Mesendoderm (in vitro differentiated cells): ENCODE measurements around the gene MAP6.

Experiments used
- DNase-seq: peaks from one replicate; pipeline ENCODE4 v3.0.0; 2013
- H2AK5ac ChIP-seq: 2 replicates; pipeline ENCODE4 v1.6.1; 2013; ENCODE audit warnings: low read length, inconsistent platforms
- H2BK120ac ChIP-seq: 2 replicates; pipeline ENCODE4 v1.6.1; 2013; ENCODE audit warnings: low read depth, mild to moderate bottlenecking, low read length, moderate library complexity, mixed read lengths
- H2BK15ac ChIP-seq: replicated peaks from 2 replicates; pipeline ENCODE4 v1.6.1; 2013; ENCODE audit warnings: low read depth, mild to moderate bottlenecking, moderate library complexity
- H2BK5ac ChIP-seq: 2 replicates; pipeline ENCODE4 v1.6.1; 2013; ENCODE audit warnings: low read length, inconsistent platforms
- H3K18ac ChIP-seq: 2 replicates; pipeline ENCODE4 v1.6.1; 2013; ENCODE audit warnings: mild to moderate bottlenecking, low read length, mixed read lengths
- H3K23ac ChIP-seq: one replicate; pipeline ENCODE4 v1.6.1; 2013; ENCODE audit warnings: low read length
- H3K27ac ChIP-seq: 2 replicates; pipeline ENCODE4 v1.5.1; 2013; ENCODE audit warnings: low read depth, mild to moderate bottlenecking, inconsistent platforms, low read length, moderate library complexity
- H3K27me3 ChIP-seq: 2 replicates; pipeline ENCODE4 v1.6.1; 2013; ENCODE audit warnings: low read length, control low read depth, mild to moderate bottlenecking, inconsistent platforms; ENCODE audit not compliant: insufficient read depth, poor library complexity
- H3K36me3 ChIP-seq: 2 replicates; pipeline ENCODE4 v1.6.1; 2013; ENCODE audit warnings: low read length, inconsistent platforms; ENCODE audit not compliant: control insufficient read depth, insufficient read depth
- H3K4ac ChIP-seq: one replicate; pipeline ENCODE4 v1.6.1; 2013; ENCODE audit warnings: low read depth, mild to moderate bottlenecking, low read length, moderate library complexity
- H3K4me1 ChIP-seq: 2 replicates; pipeline ENCODE4 v1.6.1; 2013; ENCODE audit warnings: low read depth, low read length, inconsistent platforms; ENCODE audit not compliant: control insufficient read depth
- H3K4me2 ChIP-seq: 2 replicates; pipeline ENCODE4 v1.6.1; 2013; ENCODE audit warnings: low read length
- H3K4me3 ChIP-seq: 2 replicates; pipeline ENCODE4 v1.5.1; 2013; ENCODE audit warnings: mild to moderate bottlenecking, low read length
- H3K56ac ChIP-seq: one replicate; pipeline ENCODE4 v1.6.1; 2013; ENCODE audit warnings: low read length
- H3K79me1 ChIP-seq: 2 replicates; pipeline ENCODE4 v1.6.1; 2013; ENCODE audit warnings: low read length, inconsistent platforms
- H3K79me2 ChIP-seq: 2 replicates; pipeline ENCODE4 v1.6.1; 2013; ENCODE audit warnings: mild to moderate bottlenecking, low read length; ENCODE audit not compliant: control insufficient read depth, insufficient read depth
- H3K9ac ChIP-seq: 2 replicates; pipeline ENCODE4 v1.6.1; 2013; ENCODE audit warnings: low read length, inconsistent platforms
- H4K5ac ChIP-seq: one replicate; pipeline ENCODE4 v1.6.1; 2013; ENCODE audit warnings: low read length
- H4K8ac ChIP-seq: one replicate; pipeline ENCODE4 v1.6.1; 2013; ENCODE audit warnings: low read depth, mild to moderate bottlenecking, control low read depth, low read length, moderate library complexity
- WGBS: extraction: QIAGEN DNeasy Blood & Tissue Kit; methylation state at CpG from one replicate; pipeline ENCODE4 v1.1.7; 2013; ENCODE audit warnings: low lambda C conversion rate, missing lambda C conversion rate; ENCODE audit not compliant: insufficient coverage; ENCODE audit errors: extremely low coverage; 5-methylcytosine and 5-hydroxymethylcytosine counted together

MAP6 gene

GRCh38 chr11:75632962-75633361 lies 35.9 kb downstream of the MAP6 start:
- H4K8ac ChIP-seq: no peak overlapping the region
- no peaks in the 10 kb centered on the region for H3K79me2 ChIP-seq
- H4K5ac ChIP-seq: no peak overlapping the region
- H3K4me3 ChIP-seq: no peak overlapping the region
- no peaks in the 10 kb centered on the region for H3K27me3 ChIP-seq
- H3K27ac ChIP-seq: no peak overlapping the region
- DNase-seq: no peak
- no peak overlapping the region for H2BK5ac ChIP-seq
- no peaks in the 10 kb centered on the region for H3K79me1 ChIP-seq
- H2AK5ac ChIP-seq: no peak overlapping the region
- no peak overlapping the region for H2BK120ac ChIP-seq
- H3K23ac ChIP-seq: no peak overlapping the region
- no peak overlapping the region for H3K9ac ChIP-seq
- no peak overlapping the region for H3K56ac ChIP-seq
- no peak overlapping the region for H2BK15ac ChIP-seq
- no peak overlapping the region for H3K18ac ChIP-seq
- H3K4me2 ChIP-seq: no peak overlapping the region
- no peak overlapping the region for H3K4ac ChIP-seq
- H3K4me1 ChIP-seq: no peaks in the 10 kb centered on the region
- WGBS: no CpG with 5 or more reads among the region's 2 CpGs
- H3K36me3 ChIP-seq: no peaks in the 10 kb centered on the region

DNA sequence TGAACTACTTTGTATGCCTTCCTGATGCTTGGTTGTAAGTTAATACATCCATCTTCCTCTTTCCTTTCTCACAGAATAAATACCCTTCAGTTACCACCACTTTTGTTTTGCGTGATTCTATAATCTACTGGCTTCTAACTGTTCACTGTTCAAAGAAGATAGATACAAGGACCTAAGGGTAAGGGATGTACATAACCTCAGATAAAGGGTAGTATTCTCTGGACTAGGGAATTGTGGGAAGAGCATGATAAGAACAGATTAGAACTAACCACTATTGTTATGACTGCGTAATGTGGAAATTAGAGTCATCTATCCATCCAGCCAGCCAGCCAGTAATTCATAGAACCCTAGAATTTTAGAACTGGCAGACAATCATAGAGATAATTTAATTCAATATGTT lies 36.4 kb downstream of the MAP6 start:
- no peak overlapping the region for H2BK120ac ChIP-seq
- no peaks in the 10 kb centered on the region for H3K4me1 ChIP-seq
- H2AK5ac ChIP-seq: no peak overlapping the region
- no peak overlapping the region for H4K8ac ChIP-seq
- H3K18ac ChIP-seq: no peak overlapping the region
- WGBS: no CpG with 5 or more reads among the region's 2 CpGs
- no peak overlapping the region for H3K4me3 ChIP-seq
- no peak overlapping the region for H3K27ac ChIP-seq
- no peaks in the 10 kb centered on the region for H3K79me1 ChIP-seq
- H3K23ac ChIP-seq: no peak overlapping the region
- H2BK5ac ChIP-seq: no peak overlapping the region
- no peak overlapping the region for H2BK15ac ChIP-seq
- no peaks in the 10 kb centered on the region for H3K27me3 ChIP-seq
- no peak overlapping the region for H3K56ac ChIP-seq
- no peak overlapping the region for H3K9ac ChIP-seq
- no peak for DNase-seq
- H3K36me3 ChIP-seq: no peaks in the 10 kb centered on the region
- no peaks in the 10 kb centered on the region for H3K79me2 ChIP-seq
- H4K5ac ChIP-seq: no peak overlapping the region
- H3K4ac ChIP-seq: no peak overlapping the region
- H3K4me2 ChIP-seq: no peak overlapping the region

GRCh38 chr11:75631086-75631730 lies 37.6 kb downstream of the MAP6 start:
- Histone ChIP-seq H3K4ac (no peak overlapping the region), H2BK15ac (no peak overlapping the region), H3K27me3 (no peaks in the 10 kb centered on the region), H3K4me2 (no peak overlapping the region), H3K56ac (no peak overlapping the region), H3K79me2 (no peaks in the 10 kb centered on the region), H3K27ac (no peak overlapping the region), H2AK5ac (no peak overlapping the region), H3K36me3 (no peaks in the 10 kb centered on the region), H4K5ac (no peak overlapping the region), H2BK5ac (no peak overlapping the region), H3K79me1 (no peaks in the 10 kb centered on the region), H4K8ac (no peak overlapping the region), H3K4me1 (no peaks in the 10 kb centered on the region), H3K18ac (no peak overlapping the region), H2BK120ac (no peak overlapping the region), H3K23ac (no peak overlapping the region), H3K4me3 (no peak overlapping the region), H3K9ac (no peak overlapping the region)
- WGBS: no CpG with 5 or more reads among the region's 2 CpGs
- DNase-seq: no peak

GRCh38 chr11:75627906-75628668 lies 40.8 kb downstream of the MAP6 start:
- H3K27ac ChIP-seq: no peak overlapping the region
- WGBS: no CpG with 5 or more reads among the region's 11 CpGs

GRCh38 chr11:75626889-75627529 lies 41.8 kb downstream of the MAP6 start:
- Histone ChIP-seq H3K4me2 (no peak overlapping the region), H3K27ac (no peak overlapping the region), H3K9ac (no peak overlapping the region), H2BK120ac (no peak overlapping the region), H3K27me3 (no peaks in the 10 kb centered on the region), H3K79me2 (no peaks in the 10 kb centered on the region), H3K18ac (no peak overlapping the region), H3K79me1 (no peaks in the 10 kb centered on the region), H2BK15ac (no peak overlapping the region), H3K23ac (no peak overlapping the region), H3K4ac (no peak overlapping the region), H3K56ac (no peak overlapping the region), H3K4me1 (no peaks in the 10 kb centered on the region), H3K4me3 (no peak overlapping the region), H4K5ac (no peak overlapping the region), H3K36me3 (no peaks in the 10 kb centered on the region), H2BK5ac (no peak overlapping the region), H2AK5ac (no peak overlapping the region), H4K8ac (no peak overlapping the region)
- WGBS: no CpG with 5 or more reads among the region's 8 CpGs
- no peak for DNase-seq

More at GRCh38 chr11:75627906-75628668, 40.8 kb downstream of the MAP6 start:
- Histone ChIP-seq H3K56ac (no peak overlapping the region), H2AK5ac (no peak overlapping the region), H3K27me3 (no peaks in the 10 kb centered on the region), H3K4me1 (no peaks in the 10 kb centered on the region), H2BK120ac (no peak overlapping the region), H3K4ac (no peak overlapping the region), H3K36me3 (no peaks in the 10 kb centered on the region), H3K18ac (no peak overlapping the region), H2BK15ac (no peak overlapping the region), H3K4me2 (no peak overlapping the region), H3K9ac (no peak overlapping the region), H4K5ac (no peak overlapping the region), H2BK5ac (no peak overlapping the region), H3K4me3 (no peak overlapping the region), H3K79me1 (no peaks in the 10 kb centered on the region), H3K79me2 (no peaks in the 10 kb centered on the region), H3K23ac (no peak overlapping the region), H4K8ac (no peak overlapping the region)
- peak; percentile 10 for DNase-seq
